GM23248 (cell line): ENCODE results near the gene SLC25A28. TPM values are rescaled to one million over a fixed set of nuclear protein-coding genes. Genes with fewer than 3 reads are reported as not detected.

Experiments
- DNase-seq: peaks from one replicate; pipeline ENCODE4 v3.0.0-alpha.2; 2015
- H2AFZ ChIP-seq: fragments of 200-600 bp; sonication (generic); 2 replicates; pipeline ENCODE4 v1.6.1; 2016; ENCODE audit warnings: antibody characterized with exemption
- H3F3A ChIP-seq: fragments of 200-600 bp; sonication (generic); 2 replicates; pipeline ENCODE4 v1.6.1; 2016; ENCODE audit warnings: mild to moderate bottlenecking, antibody characterized with exemption, mixed run types; ENCODE audit not compliant: insufficient read depth
- H3K27ac ChIP-seq: fragments of 200-600 bp; sonication (generic); 2 replicates; pipeline ENCODE4 v1.5.1; 2016; ENCODE audit warnings: mild to moderate bottlenecking
- H3K27me3 ChIP-seq: fragments of 200-600 bp; sonication (generic); replicated peaks from 2 replicates; pipeline ENCODE4 v1.6.1; 2016; ENCODE audit warnings: mild to moderate bottlenecking; ENCODE audit not compliant: insufficient read depth
- H3K36me3 ChIP-seq: fragments of 200-600 bp; sonication (generic); 2 replicates; pipeline ENCODE4 v1.6.1; 2016; ENCODE audit warnings: low read depth, mild to moderate bottlenecking
- H3K4me1 ChIP-seq: fragments of 200-600 bp; sonication (generic); 2 replicates; pipeline ENCODE4 v1.6.1; 2016; ENCODE audit warnings: mild to moderate bottlenecking; ENCODE audit not compliant: insufficient read depth
- H3K4me2 ChIP-seq: fragments of 200-600 bp; sonication (generic); one replicate; pipeline ENCODE4 v1.6.1; 2016; ENCODE audit warnings: mild to moderate bottlenecking; ENCODE audit not compliant: unreplicated experiment
- H3K4me3 ChIP-seq: fragments of 200-600 bp; sonication (generic); 2 replicates; pipeline ENCODE4 v1.5.1; 2016; ENCODE audit warnings: mild to moderate bottlenecking
- H3K79me2 ChIP-seq: fragments of 200-600 bp; sonication (generic); 2 replicates; pipeline ENCODE4 v1.6.1; 2016; ENCODE audit warnings: mild to moderate bottlenecking; ENCODE audit not compliant: insufficient read depth
- H3K9ac ChIP-seq: fragments of 200-600 bp; sonication (generic); 2 replicates; pipeline ENCODE4 v1.6.1; 2016; ENCODE audit warnings: mild to moderate bottlenecking
- H3K9me2 ChIP-seq: fragments of 200-600 bp; sonication (generic); 2 replicates; pipeline ENCODE4 v1.6.1; 2016; ENCODE audit warnings: mixed run types, mild to moderate bottlenecking, moderate library complexity; ENCODE audit not compliant: insufficient read depth
- H3K9me3 ChIP-seq: fragments of 200-600 bp; sonication (generic); one replicate; pipeline ENCODE4 v1.6.1; 2017; ENCODE audit warnings: low read depth
- H4K20me1 ChIP-seq: fragments of 200-600 bp; sonication (generic); 2 replicates; pipeline ENCODE4 v1.6.0; 2016; ENCODE audit not compliant: insufficient read depth
- EZH2 ChIP-seq: fragments of 200-600 bp; sonication (generic); IDR thresholded peaks from 2 replicates; pipeline ENCODE4 v1.6.1; 2018; ENCODE audit warnings: antibody characterized with exemption, mild to moderate bottlenecking; ENCODE audit not compliant: insufficient read depth, poor library complexity, severe bottlenecking
- EZH2phosphoT487 ChIP-seq: fragments of 200-600 bp; sonication (generic); IDR thresholded peaks from 2 replicates; pipeline ENCODE4 v1.6.1; 2018; ENCODE audit warnings: antibody characterized with exemption, moderate library complexity, mild to moderate bottlenecking, low read depth; ENCODE audit not compliant: insufficient read depth
- WGBS, 2 experiments: methylation state at CpG; one replicate each; pipeline ENCODE4 v1.1.6; 2015 to 2017; ENCODE audit warnings: low lambda C conversion rate in 2 of 2, low coverage in 1 of 2; ENCODE audit errors: missing lambda C conversion rate in 2 of 2; 5-methylcytosine and 5-hydroxymethylcytosine counted together
- in situ Hi-C: fragments of 300-500 bp; cut with MboI; formaldehyde crosslinking; loops from 2 replicates; pipeline ENCODE4 v1.15.0; 2020
- polyA plus RNA-seq: library from polyadenylated mRNA; unstranded; fragments of >200 nt; fragmentation: Nextera tagmentation; extraction: Ambion mirVana; gene quantifications from 2 replicates; pipeline ENCODE4 v1.2.1, GENCODE V29; 2016
- total RNA-seq: library from RNA; depleted of rRNA; stranded (reverse); fragments of >200 nt; shearing (Covaris generic); gene quantifications from 2 replicates; pipeline ENCODE4 v1.2.3, GENCODE V29; 2014; rRNA removed

SLC25A28 gene
- total RNA-seq (22.8 and 37.6 TPM in 2 replicates), polyA plus RNA-seq (12.6 and 13.1 TPM in 2 replicates)

GRCh38 chr10:99619851-99620710, at the start of gene SLC25A28:
TSS of gene SLC25A28 (minus strand) at chr10:99620439. CDS start at chr10:99620335, 104 bp downstream.
- no peak for TF ChIP-seq EZH2
- no peak for TF ChIP-seq EZH2phosphoT487
- Histone ChIP-seq H3K36me3 (no peaks in the 10 kb centered on the region), H3K79me2 (peaks cover 52% of the 10 kb centered on the region), H3K4me1 (peaks cover 30% of the 10 kb centered on the region), H3K9me2 (no peaks in the 10 kb centered on the region), H3F3A (peaks cover 17% of the 10 kb centered on the region), H2AFZ (peak within 1 kb of the TSS; percentile 46), H3K9ac (peak within 1 kb of the TSS; percentile 91), H3K27me3 (no peaks in the 10 kb centered on the region), H3K9me3 (no peaks in the 10 kb centered on the region), H4K20me1 (no peaks in the 10 kb centered on the region), H3K27ac (peak within 1 kb of the TSS; percentile 97), H3K4me3 (peak within 1 kb of the TSS; percentile 87), H3K4me2 (peak within 1 kb of the TSS; percentile 95)
- peak; percentile 100 for DNase-seq
- in situ Hi-C loops = loop anchor here (10.0 kb wide), 1 partner anchor 185 kb away; the partner anchor contains the start of gene GOT1
- 1 to 2% methylated on average over 35 to 59 of the region's 75 CpGs for WGBS, 2 experiments

DNA sequence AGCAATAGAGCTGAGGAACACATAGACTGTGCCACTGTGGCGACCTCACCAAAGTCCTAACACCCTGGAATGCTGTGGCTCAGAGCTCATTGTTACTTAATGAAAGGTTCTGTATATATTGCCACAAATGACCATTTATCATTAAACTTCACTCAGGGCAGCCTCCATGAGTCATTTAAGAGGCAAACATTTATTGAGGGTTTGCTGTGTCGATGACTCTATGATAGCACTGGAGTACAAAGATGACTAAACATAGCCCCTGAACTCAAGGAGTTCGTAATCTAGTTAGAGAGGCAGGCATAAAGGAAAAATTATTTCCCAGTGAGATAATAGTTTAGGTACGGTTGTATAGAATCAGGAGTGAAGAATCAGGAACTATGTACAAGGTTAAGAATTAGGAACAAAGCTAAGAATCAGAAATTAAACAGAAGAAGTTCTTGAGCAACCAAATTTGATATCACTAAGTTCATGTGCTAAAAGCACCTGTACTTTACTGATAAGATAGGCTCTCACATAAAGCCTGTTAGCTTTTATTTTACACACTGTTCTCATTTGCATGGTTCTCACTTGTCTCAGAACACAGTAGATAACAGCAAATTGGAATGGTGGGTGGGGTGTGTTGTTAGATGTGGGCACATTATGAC, 47.0 kb upstream of the SLC25A28 start:
- no peaks in the 10 kb centered on the region for H3K9me2 ChIP-seq
- H3K4me3 ChIP-seq = 0 out of 2 replicates have a peak overlapping the region, but pooled peaks have one; percentile 23
- peak overlapping the region; percentile 27; the same call in 1 of the 2 replicates for H3K9ac ChIP-seq
- peak overlapping the region; percentile 73 for H3K4me2 ChIP-seq
- peaks cover 40% of the 10 kb centered on the region for H3F3A ChIP-seq
- in situ Hi-C loops = no loop called here
- DNase-seq = peak; percentile 92
- no peaks in the 10 kb centered on the region for H3K9me3 ChIP-seq
- peaks cover 50% of the 10 kb centered on the region for H3K36me3 ChIP-seq
- H3K27ac ChIP-seq = peak overlapping the region; percentile 65
- WGBS, 2 experiments = 3% methylated on average over 4 of the region's 4 CpGs
- peaks cover 34% of the 10 kb centered on the region for H3K4me1 ChIP-seq
- H4K20me1 ChIP-seq = peaks cover 3% of the 10 kb centered on the region; the same call in 1 of the 2 replicates
- H3K79me2 ChIP-seq = peaks cover 74% of the 10 kb centered on the region
- TF ChIP-seq EZH2phosphoT487 = 0 out of 2 replicates have a peak, but pooled peaks have one; percentile 48
- no peak for TF ChIP-seq EZH2
- H3K27me3 ChIP-seq = no peaks in the 10 kb centered on the region
- no peak overlapping the region for H2AFZ ChIP-seq

- no peak for TF ChIP-seq EZH2
- no peak for TF ChIP-seq EZH2phosphoT487
- no peak overlapping the region for H3K27ac ChIP-seq
- H2AFZ ChIP-seq = no peak overlapping the region
- H3K9me3 ChIP-seq = no peaks in the 10 kb centered on the region
- H3K27me3 ChIP-seq = no peaks in the 10 kb centered on the region
- H3K4me1 ChIP-seq = peaks cover 46% of the 10 kb centered on the region
- H3K9me2 ChIP-seq = no peaks in the 10 kb centered on the region
- 96 to 100% methylated on average over 2 of the region's 2 CpGs for WGBS, 2 experiments
- peaks cover 3% of the 10 kb centered on the region; the same call in 1 of the 2 replicates for H4K20me1 ChIP-seq
- no peak overlapping the region for H3K9ac ChIP-seq
- peaks cover 40% of the 10 kb centered on the region for H3F3A ChIP-seq
- H3K79me2 ChIP-seq = peaks cover 75% of the 10 kb centered on the region
- H3K36me3 ChIP-seq = peaks cover 42% of the 10 kb centered on the region
- H3K4me3 ChIP-seq = no peak overlapping the region
- no peak overlapping the region for H3K4me2 ChIP-seq
- in situ Hi-C loops = no loop called here
- DNase-seq = no peak
Measured at GRCh38 chr10:99665304-99665703, 45.1 kb upstream of the SLC25A28 start.

DNA sequence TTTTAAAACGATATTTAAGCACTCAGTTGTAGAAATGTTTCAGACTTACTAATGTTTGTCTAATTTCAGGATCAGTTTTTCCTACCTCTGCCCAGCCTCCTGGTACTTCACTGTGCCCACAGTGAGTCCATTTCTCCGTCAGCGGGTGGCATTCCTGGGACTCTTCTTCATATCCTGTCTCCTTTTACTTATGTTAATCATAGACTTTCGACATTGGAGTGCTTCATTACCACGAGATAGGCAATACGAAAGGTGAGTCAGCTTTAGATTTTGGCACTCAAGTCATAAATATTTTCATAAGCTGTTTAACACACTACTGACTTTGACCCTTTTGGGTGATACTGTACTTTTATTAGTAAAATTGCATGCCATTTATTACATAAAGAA, 41.1 kb upstream of the SLC25A28 start:
- Histone ChIP-seq H3K4me1 (peaks cover 33% of the 10 kb centered on the region), H3F3A (peaks cover 38% of the 10 kb centered on the region), H4K20me1 (no peaks in the 10 kb centered on the region), H3K9me3 (no peaks in the 10 kb centered on the region), H3K27ac (peak overlapping the region; percentile 95), H3K27me3 (no peaks in the 10 kb centered on the region), H3K9me2 (no peaks in the 10 kb centered on the region), H3K4me3 (peak overlapping the region; percentile 92), H3K4me2 (peak overlapping the region; percentile 94), H3K79me2 (peaks cover 68% of the 10 kb centered on the region), H3K9ac (peak overlapping the region; percentile 99), H3K36me3 (peaks cover 22% of the 10 kb centered on the region), H2AFZ (no peak overlapping the region)
- peak; percentile 97 for DNase-seq
- 0 to 1% methylated on average over 6 of the region's 6 CpGs for WGBS, 2 experiments
- in situ Hi-C loops = no loop called here
- TF ChIP-seq EZH2phosphoT487 = no peak
- no peak for TF ChIP-seq EZH2
